Left hindlimb (tissue), 1 donor: ENCODE data around the gene UNC5B.
"Not testable (repeated sequence)": the region's sequence is repeated elsewhere in the genome, so short reads cannot be mapped to it uniquely, and the experiment has no call there.

Experiments used
- DNase-seq: peaks from one replicate; pipeline ENCODE4 v3.0.0-alpha.2; 2018

Gene UNC5B

GRCh38 chr10:71285986-71286385, 73.6 kb downstream of the UNC5B start:
- DNase-seq = no peak

- no peak for DNase-seq
Observed at GRCh38 chr10:71286521-71287294, 74.3 kb downstream of the UNC5B start.

DNA sequence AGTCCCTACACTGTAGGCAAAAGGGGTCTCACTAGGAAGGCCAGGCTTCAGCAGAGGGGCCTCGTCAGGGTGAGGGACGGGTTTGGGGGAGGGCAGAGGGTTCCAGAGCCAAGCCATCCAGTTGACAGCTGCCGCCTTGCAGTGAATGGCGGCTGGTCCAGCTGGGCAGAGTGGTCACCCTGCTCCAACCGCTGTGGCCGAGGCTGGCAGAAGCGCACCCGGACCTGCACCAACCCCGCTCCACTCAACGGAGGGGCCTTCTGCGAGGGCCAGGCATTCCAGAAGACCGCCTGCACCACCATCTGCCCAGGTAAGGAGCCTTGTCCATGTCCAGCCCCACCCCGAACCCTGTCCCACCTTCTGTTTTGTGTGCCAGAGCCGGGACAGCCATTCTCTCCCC, 75.1 kb downstream of the UNC5B start:
- DNase-seq = no peak

- DNase-seq = no peak
Observed at GRCh38 chr10:71288461-71288860, 76.1 kb downstream of the UNC5B start.

- DNase-seq = no peak
Observed at GRCh38 chr10:71289421-71290130, 77.2 kb downstream of the UNC5B start.

DNA sequence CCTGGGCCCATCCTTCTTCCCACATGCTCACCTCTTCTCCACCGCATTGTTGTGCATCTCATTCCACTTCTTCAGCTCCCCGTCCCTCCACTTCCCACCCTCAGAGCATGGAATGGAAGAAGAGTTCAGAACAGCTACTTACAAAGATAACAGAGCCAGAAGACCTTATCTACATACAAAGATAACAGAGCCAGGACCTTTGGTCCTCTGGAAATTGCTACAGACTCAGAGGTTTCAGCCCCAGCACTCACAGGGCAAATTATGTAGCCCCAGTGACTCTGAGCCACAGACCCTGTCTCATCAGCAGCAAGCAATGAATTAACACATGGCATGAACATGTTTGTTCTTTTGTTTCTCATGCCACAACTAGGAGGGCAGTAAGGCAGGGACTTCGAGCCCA, 78.0 kb downstream of the UNC5B start:
- no peak for DNase-seq

GRCh38 chr10:71290806-71291527, 78.6 kb downstream of the UNC5B start:
- no peak for DNase-seq

- DNase-seq = no peak
Observed at GRCh38 chr10:71291528-71291900, 79.1 kb downstream of the UNC5B start.

- no peak for DNase-seq
Observed at GRCh38 chr10:71292624-71293445, 80.5 kb downstream of the UNC5B start.

GRCh38 chr10:71293446-71294084, 81.2 kb downstream of the UNC5B start:
- no peak for DNase-seq

DNA sequence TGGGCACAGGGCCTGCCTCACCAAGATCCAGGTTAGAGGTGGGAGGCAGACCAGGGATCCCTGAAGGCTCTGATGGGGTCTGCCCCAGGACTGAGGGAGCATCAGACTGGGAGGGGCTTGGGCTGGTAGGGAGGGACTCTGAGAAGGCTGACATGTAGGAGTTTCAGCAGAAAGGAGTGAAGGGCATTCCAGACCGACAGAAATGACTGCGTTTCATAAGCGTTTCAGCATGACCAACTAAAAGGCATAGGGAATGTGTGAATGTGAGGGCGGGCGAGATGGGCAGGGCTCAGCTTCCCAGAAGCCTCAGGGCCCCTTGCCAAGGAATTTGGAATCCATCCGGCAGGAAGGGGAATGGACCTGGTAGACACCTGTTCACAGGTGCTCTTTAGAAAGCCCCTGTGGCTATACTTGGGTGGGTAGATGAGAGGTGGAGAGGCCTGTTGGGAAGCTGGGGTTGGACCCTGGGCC, 81.8 kb downstream of the UNC5B start:
- DNase-seq = no peak

- DNase-seq = no peak
Observed at GRCh38 chr10:71294856-71295255, 82.5 kb downstream of the UNC5B start.

DNA sequence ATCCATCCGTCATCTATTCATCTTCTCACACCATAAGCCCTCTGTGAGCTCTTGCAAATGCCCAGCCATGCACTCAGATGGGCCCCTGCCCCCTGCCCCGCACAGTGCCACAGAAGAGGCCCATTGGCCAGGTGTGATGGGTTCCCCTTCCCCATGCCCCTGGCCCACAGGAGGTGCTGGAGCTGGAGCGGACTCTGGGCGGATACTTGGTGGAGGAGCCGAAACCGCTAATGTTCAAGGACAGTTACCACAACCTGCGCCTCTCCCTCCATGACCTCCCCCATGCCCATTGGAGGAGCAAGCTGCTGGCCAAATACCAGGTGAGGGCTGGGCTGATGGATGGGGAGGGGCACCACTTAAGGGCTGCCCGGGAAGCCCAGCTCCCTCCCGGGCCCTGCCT, 83.3 kb downstream of the UNC5B start:
- no peak for DNase-seq

GRCh38 chr10:71296086-71296485, 83.7 kb downstream of the UNC5B start:
- DNase-seq = no peak

GRCh38 chr10:71296811-71297210, 84.4 kb downstream of the UNC5B start:
- DNase-seq = not testable (repeated sequence)

GRCh38 chr10:71297343-71297742, 85.0 kb downstream of the UNC5B start:
- DNase-seq = no peak

- DNase-seq = no peak
Observed at GRCh38 chr10:71299071-71299785, 86.9 kb downstream of the UNC5B start.

- no peak for DNase-seq
Observed at GRCh38 chr10:71300555-71301370, 88.4 kb downstream of the UNC5B start.

- no peak for DNase-seq
Observed at GRCh38 chr10:71301371-71301916, 89.1 kb downstream of the UNC5B start.

GRCh38 chr10:71302451-71302850, 90.1 kb downstream of the UNC5B start:
- no peak for DNase-seq
